Fibroblast of skin of abdomen (primary cell): Measurements from ENCODE around the gene KRTAP10-4.
"Not testable (repeated sequence)": the region's sequence is repeated elsewhere in the genome, so short reads cannot be mapped to it uniquely, and the experiment has no call there.

Source experiments
- DNase-seq: peaks from one replicate; pipeline ENCODE4 v3.0.0-alpha.2; 2013

KRTAP10-4 gene

DNA sequence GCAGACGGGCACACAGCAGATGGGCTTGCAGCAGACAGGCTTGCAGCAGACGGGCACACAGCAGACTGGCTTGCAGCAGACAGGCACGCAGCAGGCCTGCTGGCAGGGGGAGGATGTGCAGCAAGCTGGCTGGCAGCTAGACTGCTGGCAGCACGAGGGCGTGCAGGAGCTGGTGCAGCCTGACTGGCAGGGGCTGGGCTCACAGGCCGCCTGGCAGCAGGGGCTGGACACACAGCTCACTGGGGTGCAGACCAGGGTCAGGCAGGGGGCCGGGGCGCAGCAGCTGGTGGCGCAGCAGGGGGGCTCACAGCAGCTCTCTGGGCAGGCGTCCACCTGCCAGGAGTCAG lies 15.2 kb upstream of the KRTAP10-4 start:
- DNase-seq: not testable (repeated sequence)

- DNase-seq: no peak
Measured at GRCh38 chr21:44558695-44559094, 14.8 kb upstream of the KRTAP10-4 start, which contains the start of gene KRTAP10-3. TSS of gene KRTAP10-3 (minus strand) at chr21:44558795. CDS start at chr21:44558715, 80 bp downstream.

GRCh38 chr21:44564099-44564498 lies 9.4 kb upstream of the KRTAP10-4 start:
- DNase-seq: no peak

- no peak for DNase-seq
Measured at GRCh38 chr21:44564886-44565598, 8.5 kb upstream of the KRTAP10-4 start.

DNA sequence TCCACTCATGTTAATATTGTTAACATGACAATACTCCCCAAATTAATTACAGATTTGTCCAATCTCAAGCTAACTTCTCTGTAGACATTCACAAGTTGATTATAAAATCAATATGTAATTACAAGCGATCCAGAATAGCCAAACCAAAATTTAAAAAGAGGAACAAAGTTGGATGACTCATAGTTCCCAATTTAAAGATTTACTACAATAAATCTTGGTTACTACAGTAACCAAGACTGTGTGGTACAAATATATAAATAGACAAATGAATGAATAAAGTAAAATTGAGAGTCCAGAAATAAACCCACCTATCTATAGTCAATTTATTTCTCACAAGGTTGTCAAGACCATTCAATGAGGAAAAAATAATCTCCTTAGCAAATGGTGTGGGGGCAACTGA lies 7.1 kb upstream of the KRTAP10-4 start:
- no peak for DNase-seq

- no peak for DNase-seq
Measured at GRCh38 chr21:44567481-44568171, 5.9 kb upstream of the KRTAP10-4 start.

- DNase-seq: no peak
Measured at GRCh38 chr21:44568261-44568660, 5.3 kb upstream of the KRTAP10-4 start.

DNA sequence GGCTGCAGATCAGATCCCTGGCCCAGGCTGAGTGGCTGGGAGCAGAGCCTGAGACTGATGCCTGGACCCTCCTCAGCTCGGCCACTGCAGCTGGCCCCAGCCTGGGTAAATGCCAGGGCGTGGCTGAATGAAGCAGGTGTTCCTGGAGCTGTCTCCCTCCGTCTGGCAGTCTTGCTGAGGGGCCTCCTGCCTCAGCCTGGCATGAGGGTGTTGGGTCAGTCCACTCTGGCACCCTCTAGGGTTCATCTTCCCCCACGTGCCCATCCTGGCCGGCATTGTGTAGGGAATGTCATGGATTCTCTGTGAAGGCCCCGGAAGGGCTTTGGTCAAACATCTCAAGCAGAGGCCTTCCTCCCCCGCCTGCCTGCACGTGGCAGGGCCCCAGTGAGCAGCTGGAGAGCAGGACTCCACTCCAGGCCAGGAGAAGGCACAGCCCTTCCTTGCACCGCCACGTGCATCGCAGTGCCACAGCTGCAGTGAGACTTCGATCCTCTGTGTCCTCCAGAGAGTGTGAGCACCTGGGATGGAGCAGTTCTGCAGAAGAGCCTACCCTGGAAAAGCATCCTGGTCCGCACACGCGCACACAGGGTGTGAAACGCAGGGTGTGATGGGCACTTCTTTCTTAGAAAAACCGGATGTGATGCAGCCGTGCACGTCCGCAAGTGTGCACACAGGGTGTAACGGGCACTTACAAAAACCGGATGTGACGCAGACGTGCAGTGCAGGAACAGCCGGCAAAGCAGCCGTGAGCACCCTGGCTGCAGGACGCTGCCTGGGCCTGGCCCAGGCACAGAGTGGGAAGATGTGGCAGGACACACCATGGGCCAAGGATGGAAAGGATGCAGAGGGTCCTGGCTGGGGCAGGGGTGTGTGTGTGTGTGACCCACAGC lies 4.6 kb upstream of the KRTAP10-4 start:
- DNase-seq: no peak

DNA sequence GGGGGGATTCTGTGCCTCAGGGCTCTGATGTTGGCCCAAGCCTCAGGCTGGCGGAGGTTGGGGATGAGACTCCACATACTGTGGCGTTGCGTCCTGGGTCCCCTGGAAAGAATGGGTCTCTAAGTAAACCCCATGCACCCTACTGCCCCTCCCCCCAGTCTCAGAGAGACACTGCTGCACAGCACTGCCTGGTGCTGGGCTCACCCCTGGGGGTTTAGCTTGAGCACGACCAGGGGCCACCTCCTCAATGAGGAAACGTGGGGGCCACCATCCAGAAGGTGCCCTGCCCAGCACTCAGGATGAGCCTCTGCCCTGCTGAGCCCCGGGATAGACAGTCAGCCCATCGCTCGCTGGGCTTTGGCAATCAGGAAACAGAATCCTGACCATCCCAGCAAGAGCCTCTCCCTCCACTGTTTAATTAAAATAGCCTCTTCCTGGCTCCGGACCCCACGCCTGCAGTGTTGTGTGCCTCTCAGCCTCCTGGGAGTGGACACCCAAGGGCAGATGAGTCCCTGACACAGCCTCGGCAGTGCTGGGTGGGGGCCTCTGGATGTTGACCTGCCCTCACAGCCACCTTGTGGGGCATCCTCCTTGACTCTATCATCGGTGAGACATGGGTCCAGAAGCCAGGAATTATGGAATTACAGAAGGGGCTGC lies 3.5 kb upstream of the KRTAP10-4 start:
- DNase-seq: no peak

- no peak for DNase-seq
Measured at GRCh38 chr21:44571296-44571695, 2.2 kb upstream of the KRTAP10-4 start.

DNA sequence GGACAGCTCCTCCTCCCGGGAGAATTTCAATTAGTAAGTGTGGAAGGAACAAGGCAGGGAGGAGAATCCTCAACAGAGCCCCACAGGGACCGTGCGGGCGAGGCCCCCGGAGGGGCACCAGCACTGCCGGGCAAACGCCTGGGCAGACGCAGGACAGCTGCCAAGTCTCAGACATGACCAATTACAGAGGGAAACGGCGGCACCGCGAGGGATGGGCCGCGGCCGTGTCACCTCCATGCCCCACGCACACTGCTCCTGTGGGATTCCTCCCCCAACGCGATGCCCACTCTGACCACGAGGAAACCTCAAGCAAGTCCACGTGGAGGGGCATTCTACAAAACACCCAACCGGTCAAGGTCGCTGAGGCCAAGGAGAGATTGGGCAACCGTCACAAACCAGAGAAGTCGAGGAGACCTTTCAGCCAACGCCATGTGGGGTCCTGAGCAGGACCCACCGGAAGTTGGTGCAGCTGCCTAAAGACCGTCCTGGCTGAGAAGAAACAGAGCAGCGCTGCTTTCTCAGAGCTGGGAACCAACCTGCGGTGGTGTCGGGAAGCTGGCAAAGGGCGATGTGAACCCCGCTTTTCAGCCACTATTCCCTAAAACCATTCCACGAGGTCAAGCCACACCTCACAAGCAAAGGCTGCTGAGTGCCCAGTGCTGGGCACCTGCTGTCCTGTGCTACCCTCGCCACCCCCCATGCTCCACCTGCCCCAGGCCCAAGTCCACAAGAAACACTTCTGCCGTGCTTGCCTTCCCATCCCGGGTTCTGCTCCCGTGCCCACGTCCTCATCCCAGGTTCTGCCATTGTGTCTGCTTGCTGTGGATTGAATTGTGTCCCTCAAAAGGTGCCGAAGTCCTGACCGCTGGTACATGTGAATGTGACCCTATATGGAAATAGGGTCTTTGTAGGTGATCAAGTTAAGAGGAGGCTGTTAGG lies 1.4 kb upstream of the KRTAP10-4 start:
- no peak for DNase-seq

GRCh38 chr21:44572959-44573583 lies 458 bp upstream of the KRTAP10-4 start:
- DNase-seq: no peak

- no peak for DNase-seq
Measured at GRCh38 chr21:44574457-44575306, 1.2 kb downstream of the KRTAP10-4 start.

GRCh38 chr21:44575307-44576024 lies 1.9 kb downstream of the KRTAP10-4 start:
- DNase-seq: no peak

DNA sequence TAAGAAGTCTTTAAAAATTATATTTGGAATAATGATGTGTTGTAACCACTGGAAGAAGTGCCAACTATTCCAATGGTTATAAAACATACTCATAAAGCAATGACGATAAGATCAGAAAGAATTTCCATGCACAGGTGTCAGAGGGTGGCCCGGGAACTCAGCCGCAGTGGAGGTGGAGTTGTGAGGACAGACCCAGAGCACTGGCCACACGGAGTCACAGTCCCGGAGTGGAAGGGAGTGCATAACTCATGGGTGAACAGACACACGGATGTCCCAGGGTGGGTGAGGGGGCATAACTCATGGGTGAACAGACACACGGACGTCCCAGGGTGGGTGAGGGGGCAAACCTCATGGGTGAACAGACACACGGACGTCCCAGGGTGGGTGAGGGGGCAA lies 2.5 kb downstream of the KRTAP10-4 start:
- DNase-seq: no peak

- no peak for DNase-seq
Measured at GRCh38 chr21:44578371-44579055, 5.0 kb downstream of the KRTAP10-4 start.

- no peak for DNase-seq
Measured at GRCh38 chr21:44579056-44579832, 5.7 kb downstream of the KRTAP10-4 start.

DNA sequence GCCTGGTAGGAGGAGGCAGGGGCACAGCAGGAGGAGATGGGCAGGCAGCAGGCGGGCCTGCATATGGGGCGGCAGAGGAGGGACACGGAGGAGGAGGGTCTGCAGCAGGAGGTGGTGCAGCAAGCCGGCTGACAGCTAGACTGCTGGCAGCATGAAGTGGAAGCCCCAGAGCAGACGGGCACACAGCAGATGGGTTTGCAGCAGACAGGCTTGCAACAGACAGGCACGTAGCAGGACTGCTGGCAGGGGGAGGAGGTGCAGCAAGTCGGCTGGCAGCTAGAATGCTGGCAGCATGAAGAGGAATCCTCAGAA lies 6.3 kb downstream of the KRTAP10-4 start:
- DNase-seq: no peak
